Measurements from ENCODE around the gene MTRFR.
"Not testable (repeated sequence)": the region's sequence is repeated elsewhere in the genome, so short reads cannot be mapped to it uniquely, and the experiment has no call there.

MTRFR gene

DNA sequence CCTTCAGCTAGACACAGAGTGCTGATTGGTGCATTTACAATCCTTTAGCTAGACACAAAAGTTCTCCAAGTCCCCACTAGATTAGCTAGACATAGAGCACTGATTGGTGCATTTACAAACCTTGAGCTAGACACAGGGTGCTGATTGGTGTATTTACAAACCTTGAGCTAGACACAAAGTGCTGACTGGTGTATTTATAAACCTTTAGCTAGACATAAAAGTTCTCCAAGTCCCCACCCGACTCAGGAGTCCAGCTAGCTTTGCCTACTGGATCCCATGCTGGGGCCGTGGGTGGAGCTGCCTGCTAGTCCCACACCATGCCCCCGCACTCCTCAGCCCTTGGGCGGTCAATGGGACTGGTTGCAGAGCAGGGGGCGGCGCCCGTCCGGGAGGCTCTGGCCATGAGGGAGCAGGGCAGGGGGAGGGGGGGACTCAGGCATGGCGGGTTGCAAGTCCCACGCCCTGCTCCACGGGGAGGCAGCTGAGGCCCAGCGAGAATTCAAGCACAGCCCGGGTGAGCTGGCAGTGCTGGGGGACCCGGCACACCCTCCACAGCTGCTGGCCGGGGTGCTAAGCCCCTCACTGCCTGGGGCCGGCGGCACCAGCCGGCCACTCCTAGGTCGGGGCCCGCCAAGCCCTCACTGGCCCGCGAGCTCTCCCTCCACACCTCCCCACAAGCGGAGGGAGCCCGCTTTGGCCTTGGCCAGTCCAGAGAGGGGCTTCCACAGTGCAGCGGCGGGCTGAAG lies 15.9 kb downstream of the MTRFR start:
- not testable (repeated sequence) for DNase-seq (ENCODE audit: low read depth in 3 of 3, low spot score in 1 of 3)

DNA sequence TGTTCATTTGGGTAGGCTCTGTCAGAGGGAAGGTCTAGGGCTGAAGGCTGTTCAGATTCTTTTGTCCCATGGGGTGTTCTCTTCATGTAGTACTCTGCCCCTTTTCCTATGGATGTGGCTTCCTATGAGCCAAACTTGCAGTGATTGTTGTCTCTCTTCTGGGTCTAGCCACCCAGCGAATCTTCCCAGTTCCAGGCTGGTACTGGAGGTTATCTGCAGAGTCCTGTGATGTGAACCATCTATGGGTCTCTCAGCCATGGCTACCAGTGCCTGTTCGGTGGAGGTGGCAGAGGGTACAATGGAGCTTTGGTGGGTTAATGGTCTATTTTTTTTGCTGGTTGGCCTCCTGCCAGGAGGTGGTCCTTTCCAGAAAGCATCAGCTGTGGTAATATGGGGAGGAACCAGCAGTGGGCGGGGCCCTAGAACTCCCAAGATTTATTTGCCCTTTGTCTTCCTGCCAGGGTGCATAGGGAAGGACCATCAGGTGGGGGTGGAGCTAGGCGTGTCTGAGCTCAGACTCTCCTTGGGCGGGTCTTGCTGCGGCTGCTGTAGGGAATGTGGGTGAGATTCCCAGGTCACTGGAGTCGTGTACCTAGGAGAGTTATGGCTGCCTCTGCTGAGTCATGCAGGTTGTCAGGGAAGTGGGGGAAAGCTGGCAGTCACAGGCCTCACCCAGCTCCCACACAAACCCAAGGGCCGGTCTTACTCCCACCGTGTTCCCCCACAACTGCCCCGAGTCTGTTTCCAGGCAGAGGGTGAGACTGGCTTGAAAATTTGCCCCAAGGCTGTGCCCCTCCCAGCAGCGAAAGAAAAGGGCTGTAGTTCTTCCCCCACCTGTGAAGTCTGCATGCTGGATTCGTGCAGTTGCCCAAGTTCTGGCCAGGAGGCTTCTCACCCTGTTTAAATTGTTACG lies 17.5 kb downstream of the MTRFR start:
- DNase-seq (ENCODE audit: low read depth in 3 of 3, low spot score in 1 of 3) = no peak

DNA sequence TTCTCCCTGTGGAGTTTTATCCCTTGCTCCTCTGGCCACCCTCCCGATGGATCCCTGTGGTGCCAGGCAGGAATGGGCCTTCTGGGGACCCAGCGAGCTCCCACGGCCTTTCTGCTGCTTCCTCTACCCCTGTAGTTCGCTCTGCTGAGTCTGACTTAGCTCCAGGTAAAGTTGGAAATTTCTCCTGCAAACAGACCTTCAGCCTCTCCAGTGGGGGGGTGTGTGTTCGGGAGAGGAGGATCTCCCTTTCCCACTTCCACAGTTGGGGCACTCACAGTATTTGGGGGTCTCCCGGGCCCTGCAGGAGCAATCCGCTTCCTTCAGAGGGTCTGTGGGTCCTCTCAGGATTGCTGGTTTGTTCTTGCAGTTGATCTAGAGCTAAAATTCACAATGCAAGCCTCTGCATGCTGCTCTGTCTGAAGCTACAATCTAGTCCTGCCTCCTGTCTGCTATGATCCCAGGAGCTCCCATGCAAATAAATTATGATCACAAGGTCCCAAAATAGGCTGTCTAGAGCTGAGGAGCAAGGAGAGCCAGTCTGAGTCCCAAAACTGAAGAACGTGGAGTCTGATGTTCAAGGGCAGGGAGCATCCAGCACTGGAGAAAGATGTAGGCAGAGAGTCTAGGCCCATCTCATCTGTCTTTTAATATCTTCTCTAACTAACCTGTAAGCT lies 18.3 kb downstream of the MTRFR start:
- no peak for DNase-seq (ENCODE audit: low read depth in 3 of 3, low spot score in 1 of 3)

DNA sequence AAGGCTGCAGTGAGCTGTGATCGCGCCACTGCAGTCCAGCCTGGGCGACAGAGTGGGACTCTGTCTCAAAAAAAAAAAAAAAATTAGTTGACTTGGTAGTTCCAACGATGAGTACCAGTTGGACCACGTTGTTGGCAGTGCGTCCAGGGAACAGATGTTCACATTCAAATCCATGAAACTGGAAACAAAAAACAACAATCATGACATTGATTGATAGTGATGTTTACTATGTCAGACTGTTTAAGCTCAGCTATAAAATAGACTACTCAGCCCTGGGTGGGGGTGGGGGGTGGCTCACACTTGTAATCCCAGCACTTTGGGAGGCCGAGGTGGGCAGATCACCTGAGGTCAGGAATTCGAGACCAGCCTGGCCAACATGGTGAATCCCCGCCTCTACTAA lies 19.1 kb downstream of the MTRFR start:
- not testable (repeated sequence) for DNase-seq (ENCODE audit: low read depth in 3 of 3, low spot score in 1 of 3)

DNA sequence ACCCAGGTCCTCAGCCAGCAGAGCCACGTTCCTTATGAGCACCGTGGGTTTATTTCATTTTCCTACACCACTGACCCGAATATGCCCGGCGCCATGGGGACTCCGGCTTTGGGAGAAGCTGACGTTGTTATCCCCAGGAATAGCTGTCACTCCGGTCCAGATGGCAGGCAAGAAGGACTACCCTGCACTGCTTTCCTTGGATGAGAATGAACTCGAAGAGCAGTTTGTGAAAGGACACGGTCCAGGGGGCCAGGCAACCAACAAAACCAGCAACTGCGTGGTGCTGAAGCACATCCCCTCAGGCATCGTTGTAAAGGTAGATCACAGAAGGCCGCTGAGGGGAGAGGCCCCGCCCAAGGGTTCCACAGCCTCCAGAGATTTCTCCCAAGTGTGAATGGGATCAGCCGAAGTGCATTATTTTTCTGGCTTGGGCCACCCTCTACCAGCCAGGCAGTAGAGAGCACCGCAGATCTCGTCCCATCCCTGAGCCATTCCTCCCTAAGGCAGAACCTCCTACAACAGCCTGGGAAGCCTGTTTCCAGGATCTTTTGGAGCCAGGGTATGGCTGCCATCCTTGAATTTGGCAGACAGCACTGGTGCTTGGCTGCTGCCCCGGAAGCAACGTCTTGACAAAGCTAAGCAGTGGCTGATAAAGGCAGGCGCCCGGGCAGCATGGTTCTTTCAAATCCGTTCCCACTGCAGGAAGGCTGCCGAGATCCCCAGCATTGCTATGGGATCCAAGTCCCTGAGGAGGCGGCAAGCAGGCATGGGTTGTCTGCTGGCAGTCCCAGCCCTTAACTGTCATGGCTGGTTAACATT lies 20.6 kb downstream of the MTRFR start:
- DNase-seq (ENCODE audit: low read depth in 3 of 3, low spot score in 1 of 3) = no peak

DNA sequence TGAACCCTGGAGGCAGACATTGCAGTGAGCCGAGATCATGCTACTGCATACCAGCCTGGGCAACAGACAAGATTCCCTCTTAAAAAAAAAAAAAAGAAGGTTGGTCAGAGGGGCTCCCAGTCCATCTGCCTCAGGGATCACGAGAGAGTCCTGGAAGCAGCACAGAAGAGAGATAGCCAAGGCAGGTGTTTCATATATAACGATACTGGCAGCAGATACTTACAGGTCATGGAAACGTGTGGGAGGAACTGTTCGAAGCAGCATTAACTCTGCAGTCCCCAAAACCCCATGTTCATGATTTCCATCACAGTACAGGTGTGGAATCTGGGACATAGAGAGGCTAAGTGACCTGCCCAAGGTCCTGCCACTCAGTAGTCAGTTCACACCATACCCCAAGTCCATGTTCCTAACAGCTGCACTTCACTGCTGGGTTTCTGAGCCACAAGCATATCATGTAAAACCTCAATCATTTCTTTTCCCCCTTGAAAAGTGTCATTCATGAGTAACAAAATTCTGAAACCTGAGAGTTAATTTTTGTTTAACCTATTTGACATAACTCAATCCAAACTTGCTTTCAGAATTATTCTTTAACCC lies 21.7 kb downstream of the MTRFR start:
- no peak for DNase-seq (ENCODE audit: low read depth in 3 of 3, low spot score in 1 of 3)

DNA sequence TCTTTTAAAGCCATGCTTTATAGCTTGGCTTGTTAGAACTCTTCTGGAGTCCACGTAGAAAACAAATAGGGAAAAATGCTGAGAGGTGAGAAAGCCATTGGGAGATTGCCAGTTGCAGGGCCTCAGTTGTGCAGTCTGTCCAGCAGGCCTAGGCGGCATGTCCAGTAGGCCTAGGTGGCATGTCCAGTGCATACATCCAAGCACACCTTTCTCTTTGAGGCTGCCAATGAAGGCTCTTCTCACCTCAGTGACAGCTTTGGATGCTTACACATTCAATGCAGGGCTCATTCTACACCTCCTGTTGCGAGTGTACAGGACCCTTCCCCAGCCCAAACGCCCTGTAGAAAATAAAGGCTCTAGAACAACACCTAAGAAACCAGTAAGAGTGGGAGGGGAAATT lies 25.4 kb downstream of the MTRFR start:
- no peak for DNase-seq (ENCODE audit: low read depth in 3 of 3, low spot score in 1 of 3)

DNA sequence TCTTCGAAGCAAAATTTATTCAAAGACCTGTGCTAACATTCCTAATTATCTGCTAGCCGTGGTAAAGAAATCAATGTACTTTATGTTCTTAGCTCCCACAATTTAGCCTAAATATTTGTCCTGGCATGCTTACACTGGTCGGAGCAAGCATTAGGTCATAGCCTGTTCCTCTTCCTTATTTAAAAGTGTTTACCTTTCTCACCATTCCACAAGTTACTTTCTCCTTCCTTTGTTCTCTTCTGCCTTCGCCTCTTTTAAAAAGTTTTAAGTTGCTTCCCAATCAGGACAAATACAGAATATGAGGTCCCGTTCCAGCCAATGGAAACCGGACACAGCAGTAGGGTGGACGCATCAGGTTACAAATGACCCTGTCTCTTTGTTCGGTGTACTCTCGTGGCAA lies 26.8 kb downstream of the MTRFR start:
- DNase-seq (ENCODE audit: low read depth in 3 of 3, low spot score in 1 of 3) = no peak

DNA sequence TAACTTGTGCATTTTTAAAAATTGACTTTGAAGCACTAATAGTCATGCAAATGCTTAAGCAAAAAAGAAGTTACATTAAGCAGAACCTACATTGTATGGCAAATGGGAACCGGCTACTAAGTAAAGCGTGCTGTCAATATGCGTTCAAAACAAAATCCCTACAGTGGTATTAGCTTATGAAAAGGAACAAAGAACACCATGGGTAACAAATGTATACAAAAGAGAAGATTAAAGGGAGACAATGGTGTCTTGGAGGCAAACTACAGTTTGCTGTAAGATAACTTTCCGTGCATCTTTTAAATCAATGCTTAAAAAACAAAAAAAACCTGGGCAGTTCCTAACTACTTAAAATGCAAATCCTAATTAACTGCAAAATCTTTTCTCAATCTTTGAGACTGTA lies 28.0 kb downstream of the MTRFR start:
- no peak for DNase-seq (ENCODE audit: low read depth in 3 of 3, low spot score in 1 of 3)

DNA sequence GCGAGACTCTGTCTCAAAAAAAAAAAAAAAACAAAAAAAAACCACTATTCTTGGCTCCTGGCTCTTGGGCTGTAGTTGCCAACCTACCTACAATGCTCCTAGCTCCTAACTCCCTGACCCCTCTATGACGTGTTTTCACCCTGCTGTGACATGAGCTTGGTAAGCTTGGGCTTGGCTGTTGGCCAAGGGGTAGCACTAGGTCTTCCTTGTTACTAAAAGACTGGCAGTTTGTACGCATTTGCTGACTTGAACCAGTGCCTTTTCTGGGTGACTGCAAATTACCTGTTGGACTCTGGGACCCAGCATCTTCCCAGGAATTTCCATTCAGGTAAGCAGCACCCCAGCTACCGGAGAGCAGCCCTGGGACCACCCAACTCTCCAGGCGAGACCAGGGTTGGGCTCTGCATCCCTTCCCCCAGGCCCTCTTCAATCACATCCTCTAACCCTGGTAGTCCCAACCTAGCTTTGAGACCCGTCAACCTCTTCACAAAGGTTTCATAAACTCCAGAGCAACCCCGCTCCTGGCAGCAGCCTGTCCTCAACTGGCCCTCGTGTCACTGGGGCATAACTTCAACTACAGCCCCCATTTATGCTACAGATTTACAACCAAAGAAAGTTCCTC lies 30.1 kb downstream of the MTRFR start:
- DNase-seq (ENCODE audit: low read depth in 3 of 3, low spot score in 1 of 3) = no peak

DNA sequence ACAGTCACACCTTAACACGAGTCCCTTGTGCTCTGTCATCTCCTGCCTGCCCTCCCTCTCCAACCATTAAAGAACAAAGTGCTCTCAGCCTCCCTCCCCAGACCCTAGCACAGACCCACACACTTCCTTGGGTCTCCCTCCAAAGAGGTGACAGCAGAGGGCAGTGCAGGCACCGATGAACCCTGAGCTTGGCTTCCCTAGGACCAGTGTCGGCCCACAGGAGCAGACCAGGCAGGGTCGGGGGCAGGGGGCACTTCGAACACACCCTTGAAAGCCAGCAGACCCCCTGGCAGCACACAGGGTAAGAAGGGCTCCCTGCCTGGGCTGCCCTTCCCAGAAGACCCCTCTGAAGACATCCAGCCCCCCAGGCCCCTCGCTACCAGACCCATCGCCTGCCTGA lies 31.4 kb downstream of the MTRFR start:
- DNase-seq (ENCODE audit: low read depth in 3 of 3, low spot score in 1 of 3) = no peak

DNA sequence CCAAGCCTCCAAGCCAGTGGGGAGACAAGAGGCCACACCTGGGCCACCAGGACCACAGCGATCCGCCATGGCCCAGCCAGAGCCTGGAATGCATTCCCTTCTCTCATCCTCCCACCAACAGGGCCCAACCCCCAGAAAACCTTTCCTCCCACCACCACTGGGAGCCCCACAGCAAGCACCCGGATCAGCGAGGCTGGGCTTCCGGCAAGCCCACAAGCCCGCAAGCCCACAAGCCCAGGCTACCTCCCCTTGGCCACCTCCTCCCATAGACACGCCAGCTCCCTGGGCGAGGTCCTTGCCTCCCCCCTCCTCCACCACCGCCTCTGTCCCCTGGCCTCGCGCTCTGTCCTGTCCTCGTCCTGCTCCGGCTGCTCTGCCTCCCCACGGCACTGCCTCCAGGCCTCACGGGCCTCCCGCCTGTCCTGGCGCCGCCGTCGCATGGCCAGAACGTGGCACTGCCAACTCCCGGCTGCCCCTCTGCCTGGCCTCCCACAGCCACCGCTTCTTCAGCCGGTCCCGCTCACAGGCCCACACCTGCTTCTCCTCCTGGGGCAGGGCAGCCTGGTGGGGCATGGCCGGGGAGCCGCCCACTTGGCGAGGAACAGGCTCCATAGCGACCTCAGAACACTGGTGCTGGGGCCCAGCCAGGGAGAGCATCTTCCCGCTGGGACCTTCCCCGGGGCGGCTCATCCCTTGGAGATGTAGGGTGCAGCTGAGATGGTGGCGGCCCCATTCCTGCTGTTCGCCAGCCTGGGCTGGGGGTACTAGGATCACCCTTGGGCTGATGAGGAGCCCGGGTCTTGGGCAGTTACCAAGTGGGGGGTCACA lies 32.8 kb downstream of the MTRFR start:
- no peak for DNase-seq (ENCODE audit: low read depth in 3 of 3, low spot score in 1 of 3)

DNA sequence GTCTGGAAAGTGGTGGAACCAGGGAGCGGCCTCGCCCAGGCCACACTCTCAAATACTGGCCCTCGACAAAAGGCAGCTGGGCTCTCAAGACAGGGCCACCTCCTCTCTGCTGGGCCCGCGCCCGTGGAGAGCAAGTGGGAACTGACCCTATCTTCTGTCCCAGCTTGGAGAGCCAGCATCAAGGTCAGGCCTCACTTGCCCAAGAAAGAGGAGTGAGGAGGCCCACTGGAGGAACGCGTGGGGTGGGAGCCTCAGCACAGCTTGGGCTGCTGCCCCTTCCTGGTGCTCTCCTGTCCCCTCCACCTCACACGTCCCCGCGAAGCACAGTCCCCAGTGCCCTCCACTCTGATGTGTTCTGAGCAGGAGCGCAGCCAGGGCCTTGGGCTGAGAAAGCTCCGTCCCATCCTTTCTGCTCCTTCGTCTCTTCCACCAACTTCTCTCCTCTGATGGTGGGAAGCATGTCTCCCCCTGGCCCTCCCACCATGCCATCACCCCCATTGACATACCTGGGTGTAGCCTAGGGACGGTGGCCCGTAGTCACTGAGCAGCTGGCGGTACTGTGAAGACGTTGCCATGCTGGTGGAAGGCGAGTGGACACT lies 33.5 kb downstream of the MTRFR start:
- no peak for DNase-seq (ENCODE audit: low read depth in 3 of 3, low spot score in 1 of 3)

DNA sequence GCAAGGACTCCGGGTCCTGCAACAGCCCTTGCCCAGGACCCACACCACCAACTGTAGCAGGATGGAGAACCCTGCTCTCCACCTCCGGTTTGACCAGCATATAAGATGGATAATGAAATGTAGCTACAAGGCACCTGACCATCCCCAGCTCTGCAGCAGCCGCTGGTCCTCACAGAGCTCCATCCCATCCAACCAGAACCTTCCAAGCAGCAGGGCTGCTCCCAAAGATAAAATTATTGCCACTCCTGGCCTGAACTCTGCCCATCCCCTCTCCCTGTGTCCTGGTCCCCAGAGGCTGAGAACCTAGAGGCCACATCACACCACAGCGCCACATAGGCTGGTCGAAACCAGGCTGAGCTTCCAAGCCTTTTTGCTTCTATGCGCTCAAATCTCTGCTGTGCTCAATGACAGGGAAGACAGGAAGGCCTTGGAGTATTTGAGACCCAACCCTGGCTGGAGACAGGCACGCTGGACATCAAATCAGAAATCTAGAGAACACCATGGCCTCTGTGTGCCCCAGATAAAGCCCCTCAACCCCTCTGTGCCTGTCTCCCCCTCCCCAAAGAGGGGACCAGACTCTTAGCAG lies 34.2 kb downstream of the MTRFR start:
- DNase-seq (ENCODE audit: low read depth in 3 of 3, low spot score in 1 of 3) = no peak

DNA sequence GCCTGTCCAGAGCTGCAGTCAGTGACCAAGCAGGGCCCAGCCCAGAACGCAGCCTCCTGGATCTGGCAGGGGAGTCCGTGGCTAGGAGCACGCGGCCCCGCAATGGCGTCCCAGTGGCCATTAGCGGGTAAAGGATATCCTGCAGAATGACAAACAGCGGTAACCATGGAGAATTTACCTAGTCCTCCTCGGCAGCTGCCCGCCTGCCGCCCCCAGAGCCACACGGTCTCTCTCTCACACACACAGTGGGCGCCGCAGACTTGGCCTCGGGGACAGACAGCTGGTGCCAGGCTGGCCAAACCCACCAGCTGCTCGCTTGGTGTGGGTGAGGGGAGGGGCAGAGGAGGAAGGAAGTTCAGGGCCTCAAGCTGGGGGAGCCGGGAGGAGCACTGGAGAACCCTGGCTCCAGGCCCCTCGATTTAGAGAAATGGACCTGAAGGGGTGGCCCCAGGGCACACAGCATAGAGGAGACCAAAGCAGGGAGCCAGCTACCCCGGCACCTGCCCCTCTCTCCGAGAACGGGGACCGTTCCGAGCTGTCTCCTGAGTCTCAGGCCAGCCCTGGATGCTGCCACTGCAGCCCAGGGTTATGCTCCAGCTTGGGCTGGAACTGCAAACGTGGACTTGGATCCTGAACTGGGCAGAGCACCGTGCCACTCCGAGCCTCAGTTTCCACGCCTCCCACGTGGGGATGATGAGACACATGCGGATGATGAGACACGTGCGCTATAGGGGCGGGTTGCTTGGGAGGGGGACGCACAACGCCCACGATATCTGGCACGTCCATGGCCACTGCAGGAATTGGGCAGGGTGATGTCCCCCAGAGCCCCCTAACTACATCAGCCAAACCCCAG lies 35.0 kb downstream of the MTRFR start:
- DNase-seq (ENCODE audit: low read depth in 3 of 3, low spot score in 1 of 3) = no peak

DNA sequence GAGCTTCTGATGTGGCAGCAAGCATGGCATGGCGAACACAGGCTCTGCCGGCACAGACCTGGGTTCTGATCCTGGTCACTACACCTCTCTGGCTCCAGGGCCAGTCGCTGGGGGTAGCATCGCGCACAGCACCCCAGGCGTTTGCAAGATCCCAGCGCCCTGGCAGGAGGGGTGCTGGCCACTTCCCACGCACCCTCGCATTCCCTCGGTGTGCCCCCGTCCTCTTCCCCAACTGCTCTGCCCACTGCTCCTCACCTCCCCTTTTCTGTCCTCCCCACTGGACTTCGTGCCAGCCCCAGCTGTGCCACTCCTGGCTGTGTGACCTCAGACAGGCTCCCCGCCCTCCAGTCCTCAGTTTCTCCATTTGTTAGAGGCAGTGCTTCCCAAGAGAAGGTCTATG lies 35.6 kb downstream of the MTRFR start:
- no peak for DNase-seq (ENCODE audit: low read depth in 3 of 3, low spot score in 1 of 3)

DNA sequence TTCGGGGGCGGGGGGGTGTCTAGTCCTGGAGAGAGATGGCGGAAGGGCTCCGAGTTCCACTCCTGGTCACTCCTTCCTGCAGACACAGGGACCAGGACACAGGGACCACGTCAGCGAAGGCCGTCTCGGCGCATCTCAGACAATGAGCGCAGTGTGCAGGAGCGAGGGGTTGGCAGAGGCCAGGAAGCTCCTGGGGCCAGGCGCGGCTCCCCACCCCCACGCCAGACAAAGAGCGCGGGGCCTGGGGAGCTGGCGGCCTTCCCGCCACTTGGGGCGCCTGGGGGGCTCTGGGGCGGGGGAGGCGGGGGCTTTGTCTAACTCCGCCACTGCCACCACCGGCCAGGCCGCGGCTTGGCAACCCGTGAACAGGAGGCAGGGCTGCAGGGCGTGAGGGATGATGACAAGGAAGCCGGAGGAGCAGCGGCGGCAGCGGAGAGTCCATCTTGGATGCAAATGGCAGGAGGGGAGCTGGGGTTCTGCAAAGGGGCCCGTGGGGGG lies 36.2 kb downstream of the MTRFR start:
- no peak for DNase-seq (ENCODE audit: low read depth in 3 of 3, low spot score in 1 of 3)

DNA sequence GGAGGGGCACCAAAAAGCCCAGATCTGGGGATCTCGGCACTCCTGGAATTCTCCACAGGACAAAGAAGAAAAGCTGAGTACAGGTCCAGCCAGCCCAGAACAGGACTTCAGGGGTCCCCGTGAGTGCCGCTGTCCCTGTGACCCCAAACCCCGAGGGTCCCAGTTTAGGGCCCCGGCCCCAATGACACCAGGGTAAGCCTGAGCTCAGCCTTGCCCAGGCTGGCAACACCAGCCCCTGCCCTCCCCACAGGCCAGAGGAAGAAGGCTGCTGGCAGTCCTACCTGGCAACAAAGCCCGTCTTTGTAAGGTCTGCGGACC lies 36.6 kb downstream of the MTRFR start:
- DNase-seq (ENCODE audit: low read depth in 3 of 3, low spot score in 1 of 3) = no peak

Data from stimulated activated CD4-positive, alpha-beta T cell treated with anti-CD3 and anti-CD28 coated beads, TNF-alpha, amount 100 ng/mL, for 1 hour (primary cell).